HEK293T (cell line): ENCODE results near the gene ZBTB26.

Experiments
- ARNT ChIP-seq: fragments of 450-650 bp; IDR thresholded peaks from 2 replicates; pipeline ENCODE4 v1.6.1; 2017; ENCODE audit warnings: mild to moderate bottlenecking
- BHLHE40 ChIP-seq: fragments of 450-650 bp; IDR thresholded peaks from 2 replicates; pipeline ENCODE4 v1.6.1; 2016; ENCODE audit warnings: mild to moderate bottlenecking, moderate library complexity, borderline replicate concordance
- CTBP1 ChIP-seq: fragments of 450-650 bp; IDR thresholded peaks from 2 replicates; pipeline ENCODE4 v1.6.1; 2016; ENCODE audit warnings: borderline replicate concordance
- FOXA1 ChIP-seq: fragments of 450-650 bp; IDR thresholded peaks from 2 replicates; pipeline ENCODE4 v1.6.1; 2016; ENCODE audit warnings: mild to moderate bottlenecking
- FOXK2 ChIP-seq: fragments of 450-650 bp; IDR thresholded peaks from 2 replicates; pipeline ENCODE4 v1.6.1; 2016; ENCODE audit warnings: mild to moderate bottlenecking
- FOXM1 ChIP-seq: fragments of 450-650 bp; IDR thresholded peaks from 2 replicates; pipeline ENCODE4 v1.6.1; 2017; ENCODE audit warnings: mild to moderate bottlenecking, borderline replicate concordance
- NFRKB ChIP-seq: fragments of 450-650 bp; IDR thresholded peaks from 2 replicates; pipeline ENCODE4 v1.6.1; 2016; ENCODE audit warnings: mild to moderate bottlenecking, moderate library complexity
- SUZ12 ChIP-seq: fragments of 450-650 bp; IDR thresholded peaks from 2 replicates; pipeline ENCODE4 v1.6.1; 2016; ENCODE audit warnings: mild to moderate bottlenecking
- TARDBP ChIP-seq: fragments of 450-650 bp; IDR thresholded peaks from 2 replicates; pipeline ENCODE4 v1.6.1; 2016
- ZNF384 ChIP-seq: fragments of 450-650 bp; IDR thresholded peaks from 2 replicates; pipeline ENCODE4 v1.6.1; 2016

GRCh38 chr9:122904823-122905710 is 26.2 kb downstream of the ZBTB26 start, which contains the start of gene RC3H2:
- TF ChIP-seq NFRKB: no peak
- TF ChIP-seq BHLHE40: no peak
- TF ChIP-seq FOXK2: no peak
- no peak for TF ChIP-seq ZNF384
- peak; percentile 78 for TF ChIP-seq FOXM1
- TF ChIP-seq FOXA1: no peak
- TF ChIP-seq TARDBP: no peak
- TF ChIP-seq CTBP1: peak; percentile 46; the same call in 1 of the 2 replicates
- no peak for TF ChIP-seq SUZ12
- TF ChIP-seq ARNT: no peak
